SIG-M5 (cell line): ENCODE data around the gene CLEC2D.
"Not testable (repeated sequence)": the region's sequence is repeated elsewhere in the genome, so short reads cannot be mapped to it uniquely, and the experiment has no call there.

Experiments
- DNase-seq: peaks from one replicate; lab custom pipeline; 2025; lab: John Stamatoyannopoulos, UW

Gene CLEC2D

DNA sequence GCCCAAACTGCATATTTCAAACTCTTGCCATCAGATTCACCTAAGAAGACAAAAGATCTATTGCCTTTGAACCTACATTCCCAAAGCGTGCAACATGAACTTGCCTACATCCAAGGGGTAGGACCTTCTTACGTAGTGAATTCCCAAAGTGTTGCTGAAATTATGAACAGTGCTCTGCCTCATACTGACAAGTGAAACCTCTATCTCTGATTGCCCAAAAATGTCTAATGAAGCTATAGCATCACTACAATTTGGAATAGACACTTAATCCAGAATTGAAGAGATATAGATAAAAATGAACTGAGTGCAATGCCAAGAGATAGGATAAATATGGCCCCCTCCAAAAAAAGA, 31.1 kb downstream of the CLEC2D start:
- DNase-seq, result no peak

DNA sequence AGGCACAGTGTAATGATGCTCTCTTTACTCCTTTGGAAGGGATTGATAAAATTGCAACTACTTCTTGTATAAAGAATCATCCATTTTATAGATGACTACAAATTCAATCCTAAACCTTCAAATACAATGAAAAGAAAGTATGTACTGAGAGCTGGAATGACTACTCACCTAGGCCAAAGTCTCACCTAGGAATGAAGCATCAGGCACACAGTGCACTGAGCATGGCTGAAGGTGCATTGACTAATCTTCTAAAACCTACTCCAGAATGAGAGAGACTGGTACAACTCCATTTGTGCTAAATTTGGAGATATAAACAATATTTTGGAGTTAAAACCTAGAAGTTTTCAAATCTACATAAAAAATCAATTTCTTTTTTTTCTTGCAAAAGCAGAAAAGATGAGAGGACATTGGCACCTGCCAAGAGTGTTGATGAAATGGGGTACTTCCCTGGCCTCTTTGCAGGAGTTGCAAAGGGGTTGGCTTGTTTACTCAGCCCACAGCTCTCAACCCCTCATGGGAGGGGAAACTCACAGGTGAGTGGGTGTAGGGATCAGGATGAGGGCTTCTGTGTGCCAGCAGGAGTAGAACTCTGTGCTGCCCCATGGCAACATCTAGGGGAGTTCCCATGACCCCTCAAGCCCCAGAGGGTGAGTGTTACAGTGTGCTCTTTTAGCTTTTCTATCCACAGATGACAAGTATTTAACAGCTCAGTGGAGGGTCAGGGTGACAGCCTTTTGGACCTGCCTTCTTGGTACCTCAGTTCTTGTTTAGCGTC, 32.1 kb downstream of the CLEC2D start:
- no peak for DNase-seq

DNA sequence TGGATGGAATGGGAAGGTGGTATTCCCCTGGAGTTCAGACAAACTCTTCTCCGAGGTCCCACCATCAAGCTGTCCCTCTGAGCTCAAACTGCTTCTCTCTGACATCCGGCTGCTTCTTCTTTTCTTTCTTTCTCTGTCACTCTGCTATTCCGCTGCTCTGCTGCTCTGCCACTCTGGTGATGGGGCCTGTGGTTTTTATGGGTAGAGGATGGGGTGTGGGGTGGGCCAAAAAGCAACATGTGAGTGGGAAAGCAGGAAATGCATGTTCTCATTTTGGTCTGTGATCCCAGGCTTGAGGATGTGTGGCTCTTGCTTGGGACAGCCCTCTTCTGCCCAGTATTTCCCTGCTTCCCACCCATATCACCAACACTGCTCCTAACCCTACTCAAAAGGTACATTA, 32.7 kb downstream of the CLEC2D start:
- DNase-seq, result no peak

DNA sequence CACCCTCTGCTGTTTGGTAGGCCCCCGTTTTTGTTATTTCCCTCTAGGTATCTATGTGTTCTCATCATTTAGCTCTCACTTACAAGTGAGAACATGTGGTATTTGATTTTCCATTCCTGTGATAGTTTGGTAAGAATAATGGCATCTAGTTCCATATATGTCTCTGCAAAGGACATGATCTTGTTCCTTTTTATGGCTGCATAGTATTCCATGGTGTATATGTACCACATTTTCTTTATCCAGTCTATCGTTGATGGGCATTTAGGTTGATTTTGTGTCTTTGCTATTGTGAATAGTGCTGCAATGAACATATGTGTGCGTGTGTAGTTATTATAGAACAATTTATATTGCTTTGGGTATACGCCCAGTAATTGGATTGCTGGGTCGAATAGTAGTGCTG, 35.0 kb downstream of the CLEC2D start:
- DNase-seq, result not testable (repeated sequence)

DNA sequence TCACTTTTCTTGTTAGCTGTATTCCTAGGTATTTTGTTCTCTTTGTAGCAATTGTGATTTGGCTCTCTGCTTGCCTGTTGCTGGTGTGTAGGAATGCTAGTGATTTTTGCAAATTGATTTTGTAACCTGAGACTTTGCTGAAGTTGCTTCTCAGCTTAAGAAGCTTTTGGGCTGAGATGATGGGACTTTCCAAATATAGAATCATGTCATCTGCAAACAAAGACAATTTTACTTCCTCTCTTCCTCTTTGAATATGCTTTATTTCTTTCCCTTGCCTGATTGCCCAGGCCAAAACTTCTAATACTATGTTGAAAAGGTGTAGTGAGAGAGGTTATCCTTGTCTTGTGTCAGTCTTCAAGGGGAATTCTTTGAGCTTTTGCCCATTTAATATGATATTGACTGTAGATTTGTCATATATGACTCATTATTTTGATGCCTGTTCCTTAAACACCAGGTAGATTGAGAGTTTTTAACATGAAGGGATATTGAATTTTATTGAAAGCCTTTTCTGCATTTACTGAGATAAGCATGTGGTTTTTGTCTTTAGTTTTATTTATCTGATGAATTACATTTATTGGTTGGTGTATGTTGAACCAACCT, 36.7 kb downstream of the CLEC2D start:
- DNase-seq, result no peak

DNA sequence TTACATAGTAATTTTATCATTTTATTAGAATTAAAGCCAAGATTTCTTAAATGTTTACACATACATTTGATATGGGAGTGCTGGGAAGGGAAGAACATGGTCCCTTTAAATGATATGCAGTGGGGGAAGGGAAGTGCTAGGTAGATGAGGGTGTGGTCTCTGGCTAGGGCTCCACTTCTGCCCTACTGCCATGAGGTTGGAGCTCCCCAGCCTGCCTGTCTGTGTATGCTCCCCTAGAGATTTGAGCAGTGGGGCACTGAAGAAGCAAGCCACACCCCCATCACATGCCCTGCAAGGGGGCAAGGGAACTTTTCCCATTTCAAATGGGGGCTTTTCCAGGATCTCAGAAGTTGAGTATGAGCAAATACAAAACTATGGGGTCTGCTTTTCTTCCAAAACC, 37.8 kb downstream of the CLEC2D start:
- no peak for DNase-seq

DNA sequence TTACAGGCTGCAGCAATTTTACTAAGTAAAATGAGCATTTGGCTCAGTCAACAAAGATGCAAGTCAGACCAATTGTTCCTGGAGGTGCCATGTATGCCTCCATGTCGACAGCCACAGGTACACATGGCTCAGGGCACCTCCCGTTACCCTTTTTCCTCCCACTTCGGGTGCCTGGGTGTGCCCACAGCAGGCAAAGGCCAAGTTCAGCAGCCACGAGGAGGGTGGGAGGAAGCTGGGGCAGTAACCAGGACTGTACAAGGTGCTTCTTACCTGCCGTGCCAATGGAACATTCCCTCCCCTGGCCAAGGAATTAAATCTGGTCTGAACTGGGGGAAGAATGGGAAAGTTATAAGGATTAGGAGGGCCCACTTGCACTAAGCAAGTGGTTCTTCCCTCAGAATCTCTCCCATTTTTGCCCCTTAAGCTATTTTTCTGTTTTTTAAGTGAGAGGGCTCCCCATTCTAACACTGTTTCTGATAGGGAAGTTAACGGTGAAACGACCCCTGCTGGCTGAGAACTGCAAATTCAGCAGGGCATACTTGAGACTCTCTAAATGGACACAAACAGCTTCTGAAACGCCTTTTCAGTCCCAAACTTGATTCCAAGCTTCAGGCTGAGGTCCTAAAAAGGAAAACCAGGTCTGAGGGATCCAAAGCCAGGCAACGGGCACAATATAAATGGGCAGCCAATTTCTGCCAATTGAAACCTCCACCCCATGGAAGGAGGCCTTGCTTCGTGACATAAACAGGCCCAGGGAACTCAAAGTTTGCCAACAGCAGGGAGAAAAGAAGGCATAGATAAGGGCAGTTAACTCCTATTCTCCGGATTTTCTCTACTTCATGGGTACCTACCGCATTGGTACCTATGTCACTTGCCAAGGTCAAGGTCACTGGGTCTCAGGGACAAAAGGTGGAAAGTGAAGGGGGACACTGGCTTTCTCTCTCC, 38.6 kb downstream of the CLEC2D start:
- no peak for DNase-seq

DNA sequence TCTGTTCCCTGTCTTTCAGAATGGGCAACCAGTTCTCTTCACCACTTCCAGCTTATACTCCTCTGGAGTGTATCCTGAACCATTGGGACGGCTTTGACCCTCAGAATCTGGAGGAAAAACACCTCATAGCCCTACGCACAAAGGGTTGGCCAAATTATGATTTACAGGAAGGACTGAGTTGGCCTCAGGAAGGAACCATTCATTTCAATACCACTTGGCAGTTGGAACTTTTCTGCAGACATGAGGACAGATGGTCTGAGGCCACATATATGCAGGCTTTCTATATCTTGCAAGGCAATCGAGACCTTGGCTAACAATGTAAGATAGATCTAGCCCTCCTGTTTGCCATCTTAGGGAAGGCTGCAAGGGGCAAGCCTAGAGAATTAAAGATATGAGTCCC, 39.3 kb downstream of the CLEC2D start:
- no peak for DNase-seq

DNA sequence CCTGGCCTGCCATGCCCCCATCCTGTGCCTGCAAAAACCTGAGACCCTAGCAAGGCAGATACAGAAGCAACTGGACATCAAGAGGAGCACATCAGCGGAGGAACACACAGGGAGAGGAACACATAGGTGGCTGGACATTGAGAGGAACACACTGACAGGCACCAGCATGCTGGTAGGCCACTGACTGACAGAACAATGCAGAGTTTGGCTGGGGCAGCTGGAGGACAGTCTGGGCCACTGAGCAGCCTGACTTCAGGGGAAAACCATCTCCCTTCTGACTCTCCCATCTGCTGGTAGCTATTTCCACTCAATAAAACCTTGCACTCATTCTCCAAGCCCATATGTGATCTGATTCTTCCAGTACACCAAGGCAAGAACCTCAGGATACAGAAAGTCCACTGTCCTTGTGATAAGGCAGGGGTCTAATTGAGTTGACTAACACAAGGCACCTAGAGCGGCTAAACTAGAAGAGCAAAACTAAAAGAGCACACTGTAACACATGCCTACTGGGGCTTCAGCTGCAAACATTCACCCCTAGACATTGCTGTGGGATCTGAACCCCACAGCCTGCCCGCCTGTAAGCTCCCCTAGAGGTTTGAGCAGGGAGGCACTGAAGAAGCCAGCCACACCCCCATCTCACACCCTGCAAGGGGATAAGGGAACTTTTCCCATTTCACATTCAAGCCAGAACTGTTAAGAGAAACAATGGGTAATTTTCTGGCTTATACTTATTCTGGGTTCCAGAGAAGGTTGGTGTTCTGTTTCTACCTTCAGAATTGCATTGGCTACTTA, 41.3 kb downstream of the CLEC2D start:
- no peak for DNase-seq

DNA sequence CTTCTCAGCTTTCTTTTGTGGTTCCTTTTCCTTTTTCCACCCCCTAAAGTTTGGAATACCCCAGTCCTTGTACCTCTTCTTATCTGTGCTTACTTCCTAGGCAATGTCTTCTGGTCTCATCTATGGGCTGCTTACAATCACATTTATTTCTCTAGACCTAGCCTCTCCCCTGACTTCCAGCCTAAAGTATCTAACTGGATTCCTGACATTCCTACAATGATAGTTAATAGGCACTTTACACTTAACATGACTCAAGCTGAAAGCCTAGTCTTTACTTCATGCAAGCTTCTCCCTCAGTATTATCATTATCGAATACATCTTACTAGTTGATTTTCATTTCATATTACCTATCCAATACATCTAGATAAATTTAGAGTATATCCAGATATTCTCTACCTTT, 42.2 kb downstream of the CLEC2D start:
- DNase-seq, result no peak

DNA sequence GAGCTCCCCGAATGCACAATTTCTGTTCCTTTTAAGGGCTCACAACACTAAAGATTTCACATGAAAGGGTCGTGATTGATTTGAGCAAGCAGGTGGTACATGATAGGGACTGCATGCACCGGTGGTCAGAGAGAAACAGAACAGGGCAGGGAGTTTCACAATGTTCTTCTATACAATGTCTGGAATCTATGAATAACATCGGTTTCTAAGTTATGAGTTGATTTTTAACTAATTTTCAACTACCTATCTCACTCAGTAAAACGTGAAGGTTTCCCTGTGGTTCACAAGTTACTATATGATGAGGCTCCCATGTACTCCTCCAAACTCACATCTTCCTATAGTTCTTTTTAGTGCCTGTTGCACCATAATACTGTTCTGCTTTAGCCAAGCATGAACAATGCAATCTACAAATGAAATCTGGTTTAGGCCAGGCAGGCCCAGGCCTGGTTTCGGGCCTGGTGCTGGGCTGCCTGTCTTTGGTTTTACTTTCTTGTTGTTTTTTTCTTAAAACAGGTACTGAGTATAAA, 43.6 kb downstream of the CLEC2D start:
- not testable (repeated sequence) for DNase-seq

DNA sequence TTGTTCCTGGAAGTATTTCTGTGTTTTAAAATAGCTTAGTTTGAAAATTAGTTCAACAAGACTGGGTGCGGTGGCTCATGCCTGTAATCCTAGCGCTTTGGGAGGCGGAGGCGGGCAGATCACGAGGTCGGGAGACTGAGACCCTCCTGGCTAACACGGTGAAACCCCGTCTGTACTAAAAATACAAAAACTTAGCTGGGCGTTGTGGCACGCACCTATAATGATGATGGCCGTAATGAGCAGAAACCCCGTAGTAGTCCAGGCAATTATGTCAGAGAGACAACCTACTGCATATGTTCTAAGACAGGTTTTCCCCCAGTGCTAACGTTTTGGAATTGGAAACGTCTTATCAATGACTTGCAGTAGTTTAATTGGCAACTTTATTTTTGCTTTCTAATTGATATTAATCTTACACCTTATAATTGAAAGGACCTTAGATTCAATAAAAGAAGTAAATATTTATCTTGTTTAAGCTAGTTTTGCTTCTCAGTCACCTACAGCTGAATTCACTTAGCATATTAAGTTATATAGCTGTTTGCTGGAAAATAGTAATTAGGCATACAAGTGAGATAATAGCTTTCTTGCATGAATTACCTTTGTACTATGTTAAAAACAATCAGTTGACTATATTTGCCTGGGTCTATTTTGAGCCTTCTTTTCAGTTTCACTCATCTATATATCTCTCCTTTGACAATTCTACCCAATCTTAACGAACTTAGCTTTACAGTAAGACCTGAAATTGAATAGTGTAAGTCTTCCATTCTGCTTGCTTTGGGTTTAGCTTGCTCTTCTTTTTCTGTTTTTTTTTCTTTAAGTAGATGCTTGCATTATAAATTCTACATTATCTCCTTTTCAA, 47.8 kb downstream of the CLEC2D start:
- no peak for DNase-seq

DNA sequence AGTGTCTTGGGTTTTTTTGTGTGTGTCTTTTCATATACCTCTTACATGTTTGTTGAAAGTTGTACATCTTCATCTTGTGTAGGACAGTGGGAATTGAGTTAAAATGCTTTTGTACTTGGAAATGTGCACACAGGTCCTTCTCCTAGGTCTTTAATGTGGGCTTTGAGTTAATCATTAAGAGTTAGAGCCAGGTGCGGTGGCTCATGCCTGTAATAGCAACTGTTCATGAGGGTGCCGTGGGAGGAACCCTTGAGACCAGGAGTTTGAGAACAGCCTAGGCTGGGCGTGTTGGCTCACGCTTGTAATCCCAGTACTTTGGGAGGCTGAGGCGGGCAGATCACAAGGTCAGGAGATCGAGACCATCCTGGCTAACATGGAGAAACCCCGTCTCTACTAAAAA, 49.5 kb downstream of the CLEC2D start:
- DNase-seq, result no peak

DNA sequence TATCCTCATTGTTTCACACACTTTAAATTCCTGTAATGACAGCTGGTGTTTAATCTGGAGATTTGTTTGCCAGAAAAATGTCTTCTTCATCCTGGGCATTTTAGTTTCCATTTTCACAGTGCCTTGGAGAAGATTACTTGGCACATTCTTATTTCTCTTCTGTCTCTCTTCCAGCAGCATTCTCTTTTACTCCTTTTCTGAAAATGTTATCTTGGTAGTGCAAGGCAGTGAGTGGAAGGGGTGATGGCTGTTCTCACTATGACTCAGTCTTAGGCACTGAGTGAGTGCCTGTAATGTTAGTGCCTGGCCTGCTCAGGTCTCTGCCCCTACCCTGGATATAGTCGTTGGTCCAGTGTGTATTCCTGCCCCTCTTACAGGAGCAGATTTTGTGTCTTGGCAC, 50.3 kb downstream of the CLEC2D start:
- DNase-seq, result no peak

DNA sequence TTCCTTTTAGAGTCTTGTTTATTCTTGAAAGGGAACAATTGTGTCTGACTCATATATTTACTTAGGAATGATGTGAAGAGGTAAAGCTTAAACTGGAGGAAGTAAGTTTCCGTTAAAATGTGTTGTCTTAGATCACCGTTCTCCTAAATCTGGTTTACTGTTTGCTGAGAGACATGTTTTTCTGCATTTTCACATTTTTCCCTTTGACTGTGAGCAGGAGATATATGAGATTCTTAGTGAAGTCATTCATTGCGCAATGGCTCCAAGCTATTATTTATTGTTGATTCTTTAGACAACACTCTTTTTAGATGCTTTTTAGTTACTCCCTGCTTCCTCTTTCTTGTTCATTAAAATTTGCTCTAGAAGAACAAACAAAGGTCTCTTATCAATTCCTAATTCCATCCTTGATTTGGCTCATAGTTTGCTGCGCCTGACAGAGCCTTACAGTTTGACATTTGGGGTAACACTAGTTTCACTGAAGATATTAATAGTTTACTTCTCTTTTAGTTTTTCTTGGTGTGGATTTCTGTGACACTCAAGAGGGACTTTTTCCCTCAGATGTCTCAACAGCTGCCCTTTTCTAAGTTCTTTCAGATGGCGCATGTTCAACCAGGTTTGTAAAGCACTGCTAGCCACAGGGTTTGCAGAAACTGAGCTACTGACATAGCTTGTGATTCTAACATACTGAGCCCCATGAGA, 52.0 kb downstream of the CLEC2D start:
- DNase-seq, result no peak

DNA sequence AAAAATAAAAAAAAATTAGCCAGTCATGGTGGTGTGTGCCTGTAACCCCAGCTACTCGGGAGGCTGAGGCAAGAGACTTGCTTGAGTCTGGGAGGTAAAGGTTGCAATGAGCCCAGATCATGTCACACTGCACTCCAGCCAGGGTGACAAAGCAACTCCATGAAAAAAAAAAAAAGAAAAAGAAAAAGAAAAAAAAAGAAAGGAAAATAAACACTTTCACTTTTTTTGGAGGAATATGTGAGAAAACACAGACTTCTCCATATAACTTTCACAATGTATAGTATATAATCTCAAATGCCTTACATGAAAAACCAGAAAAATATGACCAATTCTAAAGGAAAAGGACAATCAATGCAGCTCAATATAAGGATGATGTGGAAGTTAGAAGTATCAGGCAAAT, 54.5 kb downstream of the CLEC2D start:
- DNase-seq, result no peak

DNA sequence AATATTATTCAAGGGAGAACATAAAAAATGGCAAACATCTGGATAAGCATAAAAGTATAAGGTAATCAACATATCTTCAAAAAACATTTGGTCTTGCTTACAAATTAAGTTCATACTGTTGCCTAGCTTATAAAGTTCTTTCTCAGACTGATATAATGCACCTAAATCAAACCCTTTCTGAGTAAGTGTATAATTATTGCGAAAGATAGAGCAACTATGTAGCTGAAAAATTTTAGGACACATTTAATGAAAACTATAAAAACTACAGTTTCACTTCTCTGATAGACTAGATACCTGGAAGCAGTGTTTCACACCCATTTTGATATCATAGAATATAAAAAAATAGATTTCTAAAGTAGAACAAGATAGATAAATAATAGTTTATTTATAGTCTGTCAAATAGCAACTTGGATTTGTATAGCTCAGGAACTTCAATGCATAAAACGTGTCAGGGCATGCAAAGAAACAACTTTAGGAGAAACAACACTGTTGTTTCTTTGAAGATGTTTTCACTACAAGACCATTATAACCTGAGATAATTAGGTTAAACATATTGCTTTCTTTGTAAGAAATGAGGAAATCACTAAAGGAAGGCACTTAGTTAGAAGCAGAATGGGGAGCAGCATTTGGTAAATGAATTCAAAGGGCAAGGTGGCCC, 55.8 kb downstream of the CLEC2D start:
- no peak for DNase-seq

DNA sequence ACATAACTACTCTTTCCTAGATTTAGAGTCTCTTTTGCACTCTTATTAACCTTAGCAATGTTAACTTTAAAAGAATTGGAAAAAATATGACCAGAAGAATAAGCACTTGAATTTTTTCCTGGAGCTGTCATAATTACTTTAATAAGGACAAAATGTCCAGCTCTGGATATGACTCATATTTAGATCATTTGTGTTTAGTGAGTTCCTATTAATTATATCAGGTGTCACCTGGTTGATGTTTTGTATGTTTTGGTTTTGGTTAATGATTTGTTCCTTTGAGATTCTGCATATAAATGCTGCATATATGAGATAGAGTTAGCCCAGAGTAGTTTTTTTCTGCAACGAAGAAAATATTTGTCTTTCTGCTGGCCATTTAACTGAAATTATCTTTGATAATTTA, 58.3 kb downstream of the CLEC2D start:
- DNase-seq, result no peak

DNA sequence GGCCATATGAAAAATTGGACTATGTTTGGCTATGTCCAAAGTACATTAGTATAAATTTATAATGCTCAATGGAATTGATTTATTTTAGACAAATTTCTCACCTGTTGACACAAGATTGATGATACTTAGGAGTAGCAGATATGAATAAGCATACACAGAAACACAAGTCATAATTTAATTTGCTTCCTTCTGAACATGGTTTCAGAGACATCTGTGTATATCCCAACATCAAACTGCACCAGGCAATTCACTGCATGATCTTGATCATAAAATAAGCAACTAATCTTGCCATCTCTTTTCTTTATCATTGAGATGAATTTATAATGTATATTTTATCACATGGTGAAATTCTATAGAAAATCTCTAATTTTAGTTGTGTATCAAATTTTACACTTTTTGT, 59.6 kb downstream of the CLEC2D start:
- no peak for DNase-seq

DNA sequence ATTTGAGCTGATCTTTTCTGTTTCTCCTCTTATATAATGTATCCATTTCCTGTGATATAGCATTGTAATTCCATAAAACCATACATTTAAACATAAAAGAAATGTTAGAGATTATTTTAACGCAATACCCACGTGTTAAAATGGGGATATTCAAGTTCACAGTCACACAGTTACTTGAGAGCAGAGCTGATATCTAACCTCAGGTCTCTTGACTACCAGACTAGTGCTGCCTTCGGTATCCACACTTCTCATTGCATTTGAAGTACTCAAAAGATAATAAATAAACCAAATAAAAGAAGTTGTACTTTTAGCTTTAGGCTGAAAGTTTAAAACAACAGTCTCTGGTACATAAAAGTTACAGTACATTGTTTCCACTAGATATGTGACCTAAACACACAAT, 60.5 kb downstream of the CLEC2D start:
- no peak for DNase-seq
